ENCODE results near the gene TEAD4. TPM values are rescaled to one million over a fixed set of nuclear protein-coding genes. Genes with fewer than 3 reads are reported as not detected.

Gene TEAD4
- total and polyA plus RNA-seq, 12 donors = 4.7 to 45.6 (median 11.4) TPM

DNA sequence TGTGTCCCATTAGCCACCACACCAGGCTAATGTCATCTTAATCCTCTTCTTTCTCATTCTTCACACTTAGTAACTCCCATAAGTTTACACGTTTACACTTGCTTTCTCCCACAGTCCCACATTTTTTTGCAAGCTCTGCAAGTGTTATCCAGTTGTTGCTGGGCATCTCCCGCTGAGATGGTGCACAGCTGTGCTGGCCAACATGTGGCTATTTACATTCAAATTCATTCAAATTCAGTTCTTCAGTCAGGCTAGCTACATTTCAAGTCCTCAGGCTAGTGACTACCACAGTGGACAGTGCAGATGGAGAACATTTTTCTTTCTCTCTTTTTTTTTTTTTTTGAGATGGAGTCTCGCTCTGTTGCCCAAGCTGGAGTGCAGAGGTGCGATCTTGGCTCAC lies 9.8 kb upstream of the TEAD4 start:
- ATAC-seq (no peak), DNase-seq (no peak)
- no peak overlapping the region for H3K27ac ChIP-seq
- intact Hi-C loops (cut with DNase I) = loop anchor here in 5 of 10 donors (10.0 kb wide), 2 partner anchors 65 to 95 kb away; partner anchors contain the start of gene TEX52 (in 1 of the 5)
- H3K9me3 ChIP-seq = no peaks in the 10 kb centered on the region
- TF ChIP-seq CTCF (IDR thresholded peaks at IDR 0.05) = no peak
- no peaks in the 10 kb centered on the region for H3K36me3 ChIP-seq
- H3K4me1 ChIP-seq = peaks cover 0 to 7% (median 4%) of the 10 kb centered on the region in 9 donors
- no peak overlapping the region for H3K4me3 ChIP-seq
- H3K27me3 ChIP-seq = no peaks in the 10 kb centered on the region
- 93 to 94% methylated on average over 4 of the region's 4 CpGs for WGBS, 2 donors

DNA sequence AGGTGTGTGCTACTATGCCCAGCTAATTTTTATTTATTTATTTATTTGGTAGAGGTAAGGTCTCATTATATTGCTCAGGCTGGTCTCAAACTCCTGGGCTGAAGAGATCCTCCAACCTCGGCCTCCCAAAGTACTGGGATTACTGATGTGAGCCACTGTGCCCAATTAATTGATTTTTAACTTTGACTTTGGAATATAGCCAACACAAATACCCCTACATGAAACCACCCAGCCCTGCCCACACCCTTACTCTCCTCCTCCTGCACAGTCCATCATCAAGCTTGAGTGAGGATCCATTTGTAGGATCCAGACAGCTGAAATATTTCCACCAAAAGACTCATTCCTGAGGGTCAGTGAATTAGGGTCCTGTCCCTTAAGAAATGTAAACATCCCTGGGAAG lies 3.3 kb upstream of the TEAD4 start:
- DNase-seq = no peak
- no peak overlapping the region for H3K27ac ChIP-seq
- no peaks in the 10 kb centered on the region for H3K36me3 ChIP-seq
- 93 to 94% methylated on average over 1 of the region's 1 CpG for WGBS, 2 donors
- peaks cover 0 to 23% (median 18%) of the 10 kb centered on the region in 9 donors for H3K4me1 ChIP-seq
- no peak overlapping the region for H3K4me3 ChIP-seq
- no peak for ATAC-seq
- H3K27me3 ChIP-seq = peaks cover 0 to 38% (median 0%) of the 10 kb centered on the region in 7 donors
- TF ChIP-seq CTCF (IDR thresholded peaks at IDR 0.05) = no peak
- intact Hi-C loops (cut with DNase I) = loop anchor here in 4 of 10 donors (5.0 to 10.0 kb wide), 3 partner anchors 76 to 166 kb away; no protein-coding TSS in a partner anchor
- no peaks in the 10 kb centered on the region for H3K9me3 ChIP-seq

- intact Hi-C loops (cut with DNase I) = loop anchor here in 5 of 10 donors (2.0 to 10.0 kb wide), 4 partner anchors 67 to 164 kb away; partner anchors contain the start of gene TULP3 (in 1 of the 5)
- no peak for TF ChIP-seq CTCF (IDR thresholded peaks at IDR 0.05)
- H3K4me3 ChIP-seq = peak overlapping the region; percentile 25 to 74 (median 64)
- H3K27me3 ChIP-seq = peaks cover 0 to 49% (median 0%) of the 10 kb centered on the region in 7 donors
- ATAC-seq = no peak
- WGBS, 2 donors = 74% methylated on average over 11 of the region's 11 CpGs
- peak overlapping the region; percentile 64 to 94 (median 88) for H3K27ac ChIP-seq
- peaks cover 0 to 39% (median 26%) of the 10 kb centered on the region in 9 donors for H3K4me1 ChIP-seq
- DNase-seq = no peak
- no peaks in the 10 kb centered on the region for H3K36me3 ChIP-seq
- no peaks in the 10 kb centered on the region for H3K9me3 ChIP-seq
These were observed 1.3 kb upstream of the TEAD4 start for GRCh38 chr12:2957816-2958431.

DNA sequence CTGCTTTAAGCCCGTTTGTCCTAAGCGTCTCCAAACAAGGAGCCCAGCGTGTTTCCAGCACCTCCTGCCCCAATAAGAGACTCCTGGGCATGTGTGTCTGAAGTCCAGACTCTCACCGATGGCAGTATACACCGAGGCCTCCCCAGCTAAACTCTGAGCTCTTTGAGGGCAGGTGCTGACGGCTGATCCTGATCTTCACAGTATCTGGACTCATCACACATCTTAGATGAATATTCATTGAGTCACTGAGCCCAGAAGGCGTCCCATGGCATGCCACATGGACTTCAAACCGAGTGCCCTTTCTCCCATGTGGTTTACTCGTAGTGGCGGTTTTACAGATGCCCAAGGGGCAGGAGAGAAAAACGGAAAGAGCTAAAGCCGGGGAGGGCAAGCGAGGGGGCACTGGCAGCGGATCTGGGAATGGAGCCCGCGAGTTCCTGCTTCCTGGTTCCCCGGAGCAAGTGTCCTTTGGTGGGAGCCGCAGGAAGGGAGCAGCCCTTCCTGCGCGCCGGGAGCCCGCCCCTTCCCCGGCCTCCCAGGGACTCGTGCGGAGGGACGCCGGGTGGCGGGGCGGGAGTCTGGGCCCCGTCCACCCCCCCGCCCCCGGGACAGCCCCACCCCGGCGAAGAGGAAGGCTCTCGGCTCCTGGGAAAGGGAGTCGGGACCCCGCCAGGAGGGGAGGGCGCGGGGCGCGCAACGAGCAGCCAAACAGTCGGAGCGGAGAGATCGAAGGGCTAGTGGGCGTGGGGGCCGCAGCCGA lies 585 bp upstream of the TEAD4 start:
- peaks cover 0 to 54% (median 0%) of the 10 kb centered on the region in 7 donors for H3K27me3 ChIP-seq
- H3K36me3 ChIP-seq = no peaks in the 10 kb centered on the region
- peaks cover 0 to 46% (median 26%) of the 10 kb centered on the region in 9 donors for H3K4me1 ChIP-seq
- no peak for TF ChIP-seq CTCF (IDR thresholded peaks at IDR 0.05)
- peak overlapping the region; percentile 25 to 74 (median 64) for H3K4me3 ChIP-seq
- ATAC-seq (peak; percentile 67 to 80 (median 78)), DNase-seq (peak; percentile 57 to 72)
- H3K27ac ChIP-seq = peak overlapping the region; percentile 64 to 94 (median 88)
- intact Hi-C loops (cut with DNase I) = loop anchor here in 5 of 10 donors (2.0 to 10.0 kb wide), 4 partner anchors 68 to 164 kb away; partner anchors contain the start of gene TULP3 (in 1 of the 5)
- H3K9me3 ChIP-seq = no peaks in the 10 kb centered on the region
- WGBS, 2 donors = 1 to 2% methylated on average over 28 to 48 of the region's 48 CpGs

Measured in heart right ventricle (tissue), 16 donors.